Measurements from ENCODE around the gene BLVRB. TPM values are rescaled to one million over a fixed set of nuclear protein-coding genes. Genes with fewer than 3 reads are reported as not detected.

The BLVRB gene
- total and polyA plus RNA-seq, 9 of the 15 experiments (the other 6 are each of a cell fraction or from before 2014, with no cell fraction given), result 81.1 to 749 (median 331) TPM

DNA sequence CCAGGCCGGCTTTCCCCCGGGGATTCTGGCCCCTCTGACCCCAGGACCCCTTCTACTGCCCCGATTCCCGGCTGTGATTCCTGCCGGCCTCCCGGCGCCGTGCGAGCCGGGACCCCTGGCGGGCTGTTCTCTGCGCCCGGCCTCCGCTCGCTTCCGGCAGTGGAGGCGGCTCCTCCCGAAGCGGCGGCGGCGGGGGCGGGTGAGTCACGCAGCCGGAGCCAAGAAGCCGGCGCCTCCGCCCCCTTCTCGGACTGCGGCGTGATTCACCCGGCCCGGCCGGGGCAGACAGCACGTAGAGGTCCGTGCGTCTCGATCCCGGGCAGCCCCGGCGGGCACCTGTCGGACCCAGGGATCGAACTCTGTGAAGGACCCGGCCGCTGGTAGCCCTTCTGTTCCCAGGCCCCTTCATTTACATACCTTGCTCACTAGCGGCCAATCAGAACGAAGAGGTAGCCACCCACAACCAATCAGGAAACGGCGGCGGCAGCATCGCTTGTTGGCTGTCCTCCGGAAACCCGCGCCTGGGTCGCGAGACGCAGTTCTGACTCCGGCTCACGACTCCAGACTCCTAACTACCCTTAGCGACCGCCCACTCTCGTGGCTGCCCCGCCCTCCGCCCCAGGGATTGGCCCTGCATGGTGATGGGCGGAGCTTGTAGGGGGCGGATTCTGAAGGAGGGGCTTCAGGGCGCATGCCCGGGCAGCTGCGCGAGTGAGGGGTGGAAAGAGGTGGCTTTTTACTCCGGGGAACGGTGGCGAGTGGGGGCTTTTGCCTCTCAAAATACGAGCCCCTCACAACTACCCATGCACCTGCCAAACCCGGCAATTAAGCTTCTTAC is 39.9 kb downstream of the BLVRB start, which contains the start of gene SERTAD1 (continued):
- peak; percentile 97 for TF ChIP-seq TBP (optimal IDR thresholded peaks at IDR 0.05; ENCODE audit: low read depth, low read length)
- TF ChIP-seq, protein P1, sequence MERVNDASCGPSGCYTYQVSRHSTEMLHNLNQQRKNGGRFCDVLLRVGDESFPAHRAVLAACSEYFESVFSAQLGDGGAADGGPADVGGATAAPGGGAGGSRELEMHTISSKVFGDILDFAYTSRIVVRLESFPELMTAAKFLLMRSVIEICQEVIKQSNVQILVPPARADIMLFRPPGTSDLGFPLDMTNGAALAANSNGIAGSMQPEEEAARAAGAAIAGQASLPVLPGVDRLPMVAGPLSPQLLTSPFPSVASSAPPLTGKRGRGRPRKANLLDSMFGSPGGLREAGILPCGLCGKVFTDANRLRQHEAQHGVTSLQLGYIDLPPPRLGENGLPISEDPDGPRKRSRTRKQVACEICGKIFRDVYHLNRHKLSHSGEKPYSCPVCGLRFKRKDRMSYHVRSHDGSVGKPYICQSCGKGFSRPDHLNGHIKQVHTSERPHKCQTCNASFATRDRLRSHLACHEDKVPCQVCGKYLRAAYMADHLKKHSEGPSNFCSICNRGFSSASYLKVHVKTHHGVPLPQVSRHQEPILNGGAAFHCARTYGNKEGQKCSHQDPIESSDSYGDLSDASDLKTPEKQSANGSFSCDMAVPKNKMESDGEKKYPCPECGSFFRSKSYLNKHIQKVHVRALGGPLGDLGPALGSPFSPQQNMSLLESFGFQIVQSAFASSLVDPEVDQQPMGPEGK (CRISPR knock-in tag; IDR thresholded peaks at IDR 0.05; ENCODE audit: borderline replicate concordance), result no peak
- peak; percentile 13; the same call in 1 of the 2 replicates for TF ChIP-seq MYNN (IDR thresholded peaks at IDR 0.05)
- no peak for TF ChIP-seq MYNN (CRISPR knock-in tag; IDR thresholded peaks at IDR 0.05)
- TF ChIP-seq, protein P2, sequence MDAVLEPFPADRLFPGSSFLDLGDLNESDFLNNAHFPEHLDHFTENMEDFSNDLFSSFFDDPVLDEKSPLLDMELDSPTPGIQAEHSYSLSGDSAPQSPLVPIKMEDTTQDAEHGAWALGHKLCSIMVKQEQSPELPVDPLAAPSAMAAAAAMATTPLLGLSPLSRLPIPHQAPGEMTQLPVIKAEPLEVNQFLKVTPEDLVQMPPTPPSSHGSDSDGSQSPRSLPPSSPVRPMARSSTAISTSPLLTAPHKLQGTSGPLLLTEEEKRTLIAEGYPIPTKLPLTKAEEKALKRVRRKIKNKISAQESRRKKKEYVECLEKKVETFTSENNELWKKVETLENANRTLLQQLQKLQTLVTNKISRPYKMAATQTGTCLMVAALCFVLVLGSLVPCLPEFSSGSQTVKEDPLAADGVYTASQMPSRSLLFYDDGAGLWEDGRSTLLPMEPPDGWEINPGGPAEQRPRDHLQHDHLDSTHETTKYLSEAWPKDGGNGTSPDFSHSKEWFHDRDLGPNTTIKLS (IDR thresholded peaks at IDR 0.05; ENCODE audit: borderline replicate concordance, low read depth), result no peak
- TF ChIP-seq HDAC8 (tag; IDR thresholded peaks at IDR 0.05), result no peak
- TF ChIP-seq ZKSCAN1 (IDR thresholded peaks at IDR 0.05; ENCODE audit: low read depth, low read length), result no peak
- TF ChIP-seq, protein P3, sequence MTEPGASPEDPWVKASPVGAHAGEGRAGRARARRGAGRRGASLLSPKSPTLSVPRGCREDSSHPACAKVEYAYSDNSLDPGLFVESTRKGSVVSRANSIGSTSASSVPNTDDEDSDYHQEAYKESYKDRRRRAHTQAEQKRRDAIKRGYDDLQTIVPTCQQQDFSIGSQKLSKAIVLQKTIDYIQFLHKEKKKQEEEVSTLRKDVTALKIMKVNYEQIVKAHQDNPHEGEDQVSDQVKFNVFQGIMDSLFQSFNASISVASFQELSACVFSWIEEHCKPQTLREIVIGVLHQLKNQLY (CRISPR knock-in tag; conservative IDR thresholded peaks at IDR 0.05), result no peak
- TF ChIP-seq E2F3 (CRISPR knock-in tag; IDR thresholded peaks at IDR 0.05), result peak; percentile 63; the same call in 1 of the 2 replicates
- TF ChIP-seq NCOA6 (IDR thresholded peaks at IDR 0.05), result no peak
- no peak for TF ChIP-seq ZNF134 (CRISPR knock-in tag; conservative IDR thresholded peaks at IDR 0.05)
- TF ChIP-seq SMAD4 (CRISPR knock-in tag; conservative IDR thresholded peaks at IDR 0.05), result peak; percentile 90
- TF ChIP-seq, protein P4, sequence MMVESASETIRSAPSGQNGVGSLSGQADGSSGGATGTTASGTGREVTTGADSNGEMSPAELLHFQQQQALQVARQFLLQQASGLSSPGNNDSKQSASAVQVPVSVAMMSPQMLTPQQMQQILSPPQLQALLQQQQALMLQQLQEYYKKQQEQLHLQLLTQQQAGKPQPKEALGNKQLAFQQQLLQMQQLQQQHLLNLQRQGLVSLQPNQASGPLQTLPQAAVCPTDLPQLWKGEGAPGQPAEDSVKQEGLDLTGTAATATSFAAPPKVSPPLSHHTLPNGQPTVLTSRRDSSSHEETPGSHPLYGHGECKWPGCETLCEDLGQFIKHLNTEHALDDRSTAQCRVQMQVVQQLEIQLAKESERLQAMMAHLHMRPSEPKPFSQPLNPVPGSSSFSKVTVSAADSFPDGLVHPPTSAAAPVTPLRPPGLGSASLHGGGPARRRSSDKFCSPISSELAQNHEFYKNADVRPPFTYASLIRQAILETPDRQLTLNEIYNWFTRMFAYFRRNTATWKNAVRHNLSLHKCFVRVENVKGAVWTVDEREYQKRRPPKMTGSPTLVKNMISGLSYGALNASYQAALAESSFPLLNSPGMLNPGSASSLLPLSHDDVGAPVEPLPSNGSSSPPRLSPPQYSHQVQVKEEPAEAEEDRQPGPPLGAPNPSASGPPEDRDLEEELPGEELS (CRISPR knock-in tag; IDR thresholded peaks at IDR 0.05; ENCODE audit: borderline replicate concordance), result 0 out of 2 replicates have a peak, but pooled peaks have one; percentile 60
- TF ChIP-seq SRSF3 (IDR thresholded peaks at IDR 0.05; ENCODE audit: insufficient read depth, low read length), result no peak
- TF ChIP-seq ZBTB17 (CRISPR knock-in tag; IDR thresholded peaks at IDR 0.05), result peak; percentile 80; the same call in 1 of the 2 replicates
- TF ChIP-seq ZNF707 (CRISPR knock-in tag; conservative IDR thresholded peaks at IDR 0.05), result no peak
- TF ChIP-seq ZNF780A (CRISPR knock-in tag; IDR thresholded peaks at IDR 0.05), result no peak
- no peak for TF ChIP-seq HMG20A (CRISPR knock-in tag; conservative IDR thresholded peaks at IDR 0.05)
- TF ChIP-seq, protein P5, sequence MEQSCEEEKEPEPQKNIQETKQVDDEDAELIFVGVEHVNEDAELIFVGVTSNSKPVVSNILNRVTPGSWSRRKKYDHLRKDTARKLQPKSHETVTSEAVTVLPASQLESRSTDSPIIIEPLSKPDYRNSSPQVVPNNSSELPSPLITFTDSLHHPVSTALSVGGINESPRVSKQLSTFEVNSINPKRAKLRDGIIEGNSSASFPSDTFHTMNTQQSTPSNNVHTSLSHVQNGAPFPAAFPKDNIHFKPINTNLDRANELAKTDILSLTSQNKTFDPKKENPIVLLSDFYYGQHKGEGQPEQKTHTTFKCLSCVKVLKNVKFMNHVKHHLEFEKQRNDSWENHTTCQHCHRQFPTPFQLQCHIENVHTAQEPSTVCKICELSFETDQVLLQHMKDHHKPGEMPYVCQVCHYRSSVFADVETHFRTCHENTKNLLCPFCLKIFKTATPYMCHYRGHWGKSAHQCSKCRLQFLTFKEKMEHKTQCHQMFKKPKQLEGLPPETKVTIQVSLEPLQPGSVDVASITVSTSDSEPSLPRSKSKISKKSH (CRISPR knock-in tag; IDR thresholded peaks at IDR 0.05), result no peak
- TF ChIP-seq ZNF232 (CRISPR knock-in tag; IDR thresholded peaks at IDR 0.05), result no peak
- TF ChIP-seq NR2F6 (CRISPR knock-in tag; IDR thresholded peaks at IDR 0.05), result no peak

All from K562 (cell line).